IMR-90 (cell line): ENCODE data around the gene ESRRG. TPM values are rescaled to one million over a fixed set of nuclear protein-coding genes. Genes with fewer than 3 reads are reported as not detected.

Experiments used
- ATAC-seq: fragments of 200-7000 bp; cut with Tn5 transposase; 2 replicates; pipeline ENCODE4 v1.9.1; 2020; ENCODE audit warnings: low read depth, mild to moderate bottlenecking, moderate library complexity
- BruUV-seq: library from RNA; stranded (reverse); fragments of 400-500 nt; replicated peaks from 2 replicates; lab custom pipeline; 2021; lab: Mats Ljungman, UMichigan
- CTCF ChIA-PET: fragments of 300-600 bp; formaldehyde crosslinking; extraction: SDS; loops from one replicate; lab custom pipeline; 2021; ENCODE audit warnings: antibody characterized with exemption; lab: Yijun Ruan, JAX
- POLR2A ChIA-PET: fragments of 300-600 bp; sonication (Branson Sonifier 250); formaldehyde crosslinking; loops from one replicate; lab custom pipeline; 2022; ENCODE audit warnings: antibody characterized with exemption; ENCODE audit not compliant: unreplicated experiment; lab: Charles Lee
- DNase-seq: peaks from one replicate; pipeline ENCODE4 v3.0.0; 2013
- H2AFZ ChIP-seq: replicated peaks from 2 replicates; pipeline ENCODE3; 2013; ENCODE audit warnings: low read length, mild to moderate bottlenecking; ENCODE audit not compliant: poor library complexity
- H2AK5ac ChIP-seq: 2 replicates; pipeline ENCODE4 v1.6.1; 2013; ENCODE audit warnings: low read depth, low read length, inconsistent platforms
- H2AK9ac ChIP-seq: replicated peaks from 2 replicates; pipeline ENCODE3; 2013; ENCODE audit warnings: mild to moderate bottlenecking, low read depth, low read length, moderate library complexity; ENCODE audit not compliant: poor library complexity
- H2BK120ac ChIP-seq: 2 replicates; pipeline ENCODE4 v1.6.1; 2013; ENCODE audit warnings: low read depth, low read length, inconsistent platforms
- H2BK15ac ChIP-seq: 3 replicates; pipeline ENCODE4 v1.6.1; 2013; ENCODE audit warnings: low read depth, low read length, inconsistent platforms
- H2BK20ac ChIP-seq: 2 replicates; pipeline ENCODE4 v1.6.1; 2013; ENCODE audit warnings: low read depth, mild to moderate bottlenecking, inconsistent platforms, low read length, moderate library complexity
- H2BK5ac ChIP-seq: 2 replicates; pipeline ENCODE4 v1.6.1; 2013; ENCODE audit warnings: mild to moderate bottlenecking, low read depth, low read length, inconsistent platforms; ENCODE audit not compliant: poor library complexity, severe bottlenecking
- H3K14ac ChIP-seq: replicated peaks from 2 replicates; pipeline ENCODE4 v1.6.1; 2013; ENCODE audit warnings: low read depth, low read length, inconsistent platforms
- H3K18ac ChIP-seq: 2 replicates; pipeline ENCODE4 v1.6.1; 2013; ENCODE audit warnings: low read depth, low read length, control low read depth
- H3K23ac ChIP-seq: 2 replicates; pipeline ENCODE4 v1.6.1; 2013; ENCODE audit warnings: low read depth, low read length, inconsistent platforms
- H3K27ac ChIP-seq: 2 replicates; pipeline ENCODE4 v1.5.1; 2013; ENCODE audit warnings: mild to moderate bottlenecking, control low read depth, low read length; ENCODE audit not compliant: insufficient read depth
- H3K27me3 ChIP-seq: 2 replicates; pipeline ENCODE4 v1.6.1; 2013; ENCODE audit warnings: low read length; ENCODE audit not compliant: control insufficient read depth, insufficient read depth
- H3K36me3 ChIP-seq: 2 replicates; pipeline ENCODE4 v1.6.1; 2013; ENCODE audit warnings: low read length, mixed read lengths; ENCODE audit not compliant: control insufficient read depth, insufficient read depth
- H3K4ac ChIP-seq: 2 replicates; pipeline ENCODE4 v1.6.1; 2013; ENCODE audit warnings: low read depth, low read length, inconsistent platforms
- H3K4me1 ChIP-seq: 2 replicates; pipeline ENCODE4 v1.6.1; 2013; ENCODE audit warnings: low read length, mixed read lengths; ENCODE audit not compliant: control insufficient read depth, insufficient read depth
- H3K4me2 ChIP-seq: 2 replicates; pipeline ENCODE4 v1.6.1; 2013; ENCODE audit warnings: low read depth, mild to moderate bottlenecking, control low read depth, low read length, moderate library complexity
- H3K4me3 ChIP-seq: 2 replicates; pipeline ENCODE4 v1.5.1; 2013; ENCODE audit warnings: low read depth, mild to moderate bottlenecking, control low read depth, low read length, moderate library complexity; ENCODE audit not compliant: insufficient read depth
- H3K56ac ChIP-seq: 2 replicates; pipeline ENCODE4 v1.6.1; 2013; ENCODE audit warnings: low read length, inconsistent platforms; ENCODE audit not compliant: insufficient read depth; ENCODE audit errors: extremely low read depth
- H3K79me1 ChIP-seq, 2 experiments: 2 replicates each; pipeline ENCODE4 v1.6.1; 2013; ENCODE audit warnings: low read length in 2 of 2, inconsistent platforms in 1 of 2, low read depth in 1 of 2
- H3K9ac ChIP-seq: 2 replicates; pipeline ENCODE4 v1.6.1; 2013; ENCODE audit warnings: low read depth, low read length, control low read depth
- H3K9me1 ChIP-seq: 2 replicates; pipeline ENCODE4 v1.6.1; 2013; ENCODE audit warnings: low read length, inconsistent platforms; ENCODE audit not compliant: insufficient read depth
- H3K9me3 ChIP-seq: 2 replicates; pipeline ENCODE4 v1.6.1; 2013; ENCODE audit warnings: low read length; ENCODE audit not compliant: control insufficient read depth, insufficient read depth
- H4K20me1 ChIP-seq: 2 replicates; pipeline ENCODE4 v1.6.1; 2013; ENCODE audit warnings: low read length, inconsistent platforms; ENCODE audit not compliant: insufficient read depth
- H4K5ac ChIP-seq: 2 replicates; pipeline ENCODE4 v1.6.1; 2013; ENCODE audit warnings: mild to moderate bottlenecking, low read depth, low read length, control low read depth
- H4K8ac ChIP-seq, 2 experiments: 2 replicates each; pipeline ENCODE4 v1.6.1; 2013; ENCODE audit warnings: low read depth in 2 of 2, low read length in 2 of 2, control low read depth in 1 of 2, inconsistent platforms in 1 of 2
- H4K91ac ChIP-seq: 2 replicates; pipeline ENCODE4 v1.6.1; 2013; ENCODE audit warnings: low read depth, low read length, inconsistent platforms; ENCODE audit not compliant: insufficient read depth
- CEBPB ChIP-seq: IDR thresholded peaks from 2 replicates; pipeline ENCODE4 v1.6.1; 2012; ENCODE audit warnings: low read depth, low read length, improper control_type of control experiment
- ELK1 ChIP-seq: fragments of 150-350 bp; IDR thresholded peaks from 2 replicates; pipeline ENCODE4 v1.6.1; 2016; ENCODE audit warnings: low read depth, mild to moderate bottlenecking, low read length, moderate library complexity, borderline replicate concordance
- MXI1 ChIP-seq: IDR thresholded peaks from 2 replicates; pipeline ENCODE4 v1.6.1; 2012; ENCODE audit warnings: low read depth, mild to moderate bottlenecking, low read length, moderate library complexity, borderline replicate concordance
- RCOR1 ChIP-seq: IDR thresholded peaks from 2 replicates; pipeline ENCODE4 v1.6.1; 2012; ENCODE audit warnings: mild to moderate bottlenecking, low read length, improper control_type of control experiment; ENCODE audit not compliant: insufficient replicate concordance
- USF2 ChIP-seq: fragments of 150-350 bp; IDR thresholded peaks from 2 replicates; pipeline ENCODE4 v1.6.1; 2017; ENCODE audit warnings: mild to moderate bottlenecking, antibody characterized with exemption, low read length, low read depth
- WGBS, 2 experiments: methylation state at CpG; one replicate each; pipeline versions ENCODE4 v1.1.5 to v1.1.7; 2013; ENCODE audit warnings: missing lambda C conversion rate in 2 of 2; ENCODE audit not compliant: insufficient read length in 1 of 2; ENCODE audit errors: extremely low coverage in 2 of 2; 5-methylcytosine and 5-hydroxymethylcytosine counted together
- dilution Hi-C: fragments of 300-500 bp; cut with HindIII; formaldehyde crosslinking; loops from one replicate; pipeline ENCODE4 v1.14.3; 2018; ENCODE audit warnings: low sequenced_read_pairs; ENCODE audit not compliant: unreplicated experiment
- in situ Hi-C: fragments of 300-500 bp; cut with MboI; formaldehyde crosslinking; loops from 3 replicates; pipeline ENCODE4 v1.14.3; 2019; ENCODE audit warnings: low sequenced_read_pairs, inconsistent platforms, mixed read lengths
- intact Hi-C: fragments of 100-400 bp; cut with micrococcal nuclease; formaldehyde crosslinking; loops from 2 replicates; pipeline ENCODE4 v1.10.0; 2022
- polyA plus RNA-seq, 3 experiments: library from polyadenylated mRNA; depleted of rRNA; stranded (reverse); fragments of >200 nt; gene quantifications; 2 replicates each; pipeline ENCODE4 v1.2.3, GENCODE V29; 2012; ENCODE audit warnings: low replicate concordance in 1 of 3
- total RNA-seq: library from RNA; depleted of rRNA; stranded (reverse); fragments of >200 nt; gene quantifications from 2 replicates; pipeline ENCODE4 v1.2.3, GENCODE V29; 2012

ESRRG gene
- total and polyA plus RNA-seq, 2 of the 4 experiments (the other 2 are of a cell fraction) = 0.17 to 0.54 TPM

- no peak overlapping the region for H2BK120ac ChIP-seq
- H3K9ac ChIP-seq = no peak overlapping the region
- H2BK20ac ChIP-seq = no peak overlapping the region
- no peak overlapping the region for H3K27ac ChIP-seq
- no peak overlapping the region for H4K91ac ChIP-seq
- no peak overlapping the region for H2AK9ac ChIP-seq
- BruUV-seq = no TSS peak
- no peak overlapping the region for H3K4me3 ChIP-seq
- H3K4ac ChIP-seq = no peak overlapping the region
- no peak overlapping the region for H4K8ac ChIP-seq
- no peak overlapping the region; the same call in 1 of the 2 replicates for H4K5ac ChIP-seq
- peaks cover 11% of the 10 kb centered on the region for H3K4me1 ChIP-seq
- no peak for DNase-seq
- no peak overlapping the region for H2BK15ac ChIP-seq
- TF ChIP-seq MXI1 = no peak
- no peak for TF ChIP-seq CEBPB
- no peak for TF ChIP-seq RCOR1
- TF ChIP-seq ELK1 = no peak
- no peak for TF ChIP-seq USF2
- no peaks in the 10 kb centered on the region for H4K20me1 ChIP-seq
- H3K14ac ChIP-seq = no peak overlapping the region
- no peak overlapping the region for H3K4me2 ChIP-seq
- no peaks in the 10 kb centered on the region for H3K36me3 ChIP-seq
- no peak overlapping the region for H2BK5ac ChIP-seq
- no CpG with 5 or more reads among the region's 2 CpGs for WGBS, 2 experiments
- no peak for ATAC-seq
- no peaks in the 10 kb centered on the region for H3K79me1 ChIP-seq
- H3K56ac ChIP-seq = no peak overlapping the region
- no peaks in the 10 kb centered on the region for H3K9me3 ChIP-seq
- H3K27me3 ChIP-seq = no peaks in the 10 kb centered on the region
- H3K18ac ChIP-seq = no peak overlapping the region
- H3K9me1 ChIP-seq = no peaks in the 10 kb centered on the region
- intact Hi-C loops (no loop called here), dilution Hi-C loops (no loop called here), in situ Hi-C loops (no loop called here)
- CTCF ChIA-PET = interaction anchor here (0.5 to 0.8 kb wide), 2 partner anchors 94 to 213 kb away, joined by 3 to 7 read pairs; no protein-coding TSS in a partner anchor
- H3K23ac ChIP-seq = no peak overlapping the region
- no peak overlapping the region for H2AFZ ChIP-seq
- POLR2A ChIA-PET = no interaction called here
- no peak overlapping the region for H2AK5ac ChIP-seq
Observed at GRCh38 chr1:216630532-216630931, 92.7 kb downstream of the ESRRG start.
